GM12878 (cell line): Measurements from ENCODE around the gene SPARC. TPM values are rescaled to one million over a fixed set of nuclear protein-coding genes. Genes with fewer than 3 reads are reported as not detected.
A peak's percentile ranks its signal among the peaks of the same experiment; 100 is the strongest.

Source experiments
- BHLHE40 ChIP-seq, 2 experiments: fragments of 450-650 bp in 1 of 2; IDR thresholded peaks; 2 replicates each; pipeline ENCODE4 v1.6.1; 2011 to 2017; ENCODE audit warnings: low read depth in 2 of 2, borderline replicate concordance in 1 of 2, improper control_type of control experiment in 1 of 2, low read length in 1 of 2, mild to moderate bottlenecking in 1 of 2
- BMI1 ChIP-seq: fragments of 450-650 bp; IDR thresholded peaks from 2 replicates; pipeline ENCODE4 v1.6.1; 2016; ENCODE audit warnings: mild to moderate bottlenecking, moderate library complexity, borderline replicate concordance
- CBFB ChIP-seq: IDR thresholded peaks from 2 replicates; pipeline ENCODE4 v1.6.1; 2016; ENCODE audit warnings: antibody characterized with exemption, low read depth
- GATAD2B ChIP-seq: fragments of 450-650 bp; conservative IDR thresholded peaks from 2 replicates; pipeline ENCODE4 v1.6.1; 2017; ENCODE audit warnings: low read depth, mild to moderate bottlenecking, moderate library complexity
- IKZF1 ChIP-seq: fragments of 450-650 bp; conservative IDR thresholded peaks from 2 replicates; pipeline ENCODE4 v1.6.1; 2017; ENCODE audit warnings: antibody characterized with exemption, mild to moderate bottlenecking
- JUND ChIP-seq: IDR thresholded peaks from 2 replicates; pipeline ENCODE4 v1.6.1; 2012; ENCODE audit warnings: low read depth, mild to moderate bottlenecking, low read length, improper control_type of control experiment, moderate library complexity
- LARP7 ChIP-seq: fragments of 450-650 bp; IDR thresholded peaks from 2 replicates; pipeline ENCODE4 v1.6.1; 2017; ENCODE audit warnings: mild to moderate bottlenecking
- PML ChIP-seq: IDR thresholded peaks from 2 replicates; pipeline ENCODE4 v1.6.1; 2012; ENCODE audit warnings: low read length, inconsistent platforms
- SIX5 ChIP-seq: IDR thresholded peaks from 2 replicates; pipeline ENCODE4 v1.6.1; 2011; ENCODE audit warnings: mild to moderate bottlenecking, low read depth, low read length, moderate library complexity; ENCODE audit not compliant: severe bottlenecking
- SMAD5 ChIP-seq: IDR thresholded peaks from 2 replicates; pipeline ENCODE4 v1.6.1; 2016; ENCODE audit warnings: antibody characterized with exemption, low read depth
- TCF3 ChIP-seq: IDR thresholded peaks from 2 replicates; pipeline ENCODE4 v1.6.1; 2012; ENCODE audit warnings: low read depth, mild to moderate bottlenecking, low read length, borderline replicate concordance; ENCODE audit not compliant: insufficient read depth
- ZNF207 ChIP-seq: fragments of 450-650 bp; IDR thresholded peaks from 2 replicates; pipeline ENCODE4 v1.6.1; 2014; ENCODE audit warnings: antibody characterized with exemption, mild to moderate bottlenecking, borderline replicate concordance
- ZNF217 ChIP-seq: fragments of 450-650 bp; IDR thresholded peaks from 2 replicates; pipeline ENCODE4 v1.6.1; 2017; ENCODE audit warnings: antibody characterized with exemption, mild to moderate bottlenecking
- ZNF622 ChIP-seq: fragments of 450-650 bp; IDR thresholded peaks from 2 replicates; pipeline ENCODE4 v1.6.1; 2017; ENCODE audit warnings: mild to moderate bottlenecking, inconsistent platforms
- polyA plus RNA-seq, 11 experiments: library from polyadenylated mRNA; depleted of rRNA in 4 of 11; unstranded in 6 of 11; stranded (reverse) in 5 of 11; fragments of >200 nt; fragmentation: Nextera tagmentation in 4 of 11; fragmentation: Illumina TruSeq in 1 of 11; extraction: Ambion mirVana in 4 of 11; extraction: Trizol in 1 of 11; gene quantifications; 1 replicate in 1 of 11; 2 replicates in 10 of 11; pipeline versions ENCODE4 v1.2.1 to v1.2.3, GENCODE V29; 2011 to 2016; ENCODE audit warnings: inconsistent platforms in 2 of 11, missing spikeins in 2 of 11, low read depth in 1 of 11
- total RNA-seq, 4 experiments: library from RNA; depleted of rRNA in 3 of 4; stranded (reverse); fragments of >200 nt in 3 of 4; fragmentation: Illumina TruSeq in 1 of 4; extraction: Trizol in 1 of 4; gene quantifications; 2 replicates each; pipeline versions ENCODE4 v1.2.1 to v1.2.3, GENCODE V29; 2013 to 2021
- TF ChIP-seq, protein P1 (sequence below): fragments of 150-350 bp; IDR thresholded peaks from 2 replicates; pipeline ENCODE4 v1.6.1; 2016; ENCODE audit warnings: low read depth, low read length
- TF ChIP-seq, protein P2 (sequence below): IDR thresholded peaks from 2 replicates; pipeline ENCODE4 v1.6.1; 2012; ENCODE audit warnings: low read depth, low read length, improper control_type of control experiment
- TF ChIP-seq, protein P3 (sequence below): fragments of 450-650 bp; IDR thresholded peaks from 2 replicates; pipeline ENCODE4 v1.6.1; 2017; ENCODE audit warnings: mild to moderate bottlenecking, moderate library complexity
- TF ChIP-seq, protein P4 (sequence below): IDR thresholded peaks from 2 replicates; pipeline ENCODE4 v1.6.1; 2012; ENCODE audit warnings: low read length, inconsistent platforms

SPARC gene
- total and polyA plus RNA-seq, 10 of the 15 experiments (the other 5 are each of a cell fraction or from before 2014, with no cell fraction given), result 29.6 to 154 (median 57.0) TPM

GRCh38 chr5:151661968-151662732 is 24.6 kb downstream of the SPARC start (continued):
- TF ChIP-seq, protein P1, sequence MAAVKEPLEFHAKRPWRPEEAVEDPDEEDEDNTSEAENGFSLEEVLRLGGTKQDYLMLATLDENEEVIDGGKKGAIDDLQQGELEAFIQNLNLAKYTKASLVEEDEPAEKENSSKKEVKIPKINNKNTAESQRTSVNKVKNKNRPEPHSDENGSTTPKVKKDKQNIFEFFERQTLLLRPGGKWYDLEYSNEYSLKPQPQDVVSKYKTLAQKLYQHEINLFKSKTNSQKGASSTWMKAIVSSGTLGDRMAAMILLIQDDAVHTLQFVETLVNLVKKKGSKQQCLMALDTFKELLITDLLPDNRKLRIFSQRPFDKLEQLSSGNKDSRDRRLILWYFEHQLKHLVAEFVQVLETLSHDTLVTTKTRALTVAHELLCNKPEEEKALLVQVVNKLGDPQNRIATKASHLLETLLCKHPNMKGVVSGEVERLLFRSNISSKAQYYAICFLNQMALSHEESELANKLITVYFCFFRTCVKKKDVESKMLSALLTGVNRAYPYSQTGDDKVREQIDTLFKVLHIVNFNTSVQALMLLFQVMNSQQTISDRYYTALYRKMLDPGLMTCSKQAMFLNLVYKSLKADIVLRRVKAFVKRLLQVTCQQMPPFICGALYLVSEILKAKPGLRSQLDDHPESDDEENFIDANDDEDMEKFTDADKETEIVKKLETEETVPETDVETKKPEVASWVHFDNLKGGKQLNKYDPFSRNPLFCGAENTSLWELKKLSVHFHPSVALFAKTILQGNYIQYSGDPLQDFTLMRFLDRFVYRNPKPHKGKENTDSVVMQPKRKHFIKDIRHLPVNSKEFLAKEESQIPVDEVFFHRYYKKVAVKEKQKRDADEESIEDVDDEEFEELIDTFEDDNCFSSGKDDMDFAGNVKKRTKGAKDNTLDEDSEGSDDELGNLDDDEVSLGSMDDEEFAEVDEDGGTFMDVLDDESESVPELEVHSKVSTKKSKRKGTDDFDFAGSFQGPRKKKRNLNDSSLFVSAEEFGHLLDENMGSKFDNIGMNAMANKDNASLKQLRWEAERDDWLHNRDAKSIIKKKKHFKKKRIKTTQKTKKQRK, result no peak
- TF ChIP-seq JUND, result no peak
- no peak for TF ChIP-seq ZNF217
- no peak for TF ChIP-seq ZNF622
- no peak for TF ChIP-seq TCF3
- TF ChIP-seq SIX5, result no peak
- TF ChIP-seq, protein P2, sequence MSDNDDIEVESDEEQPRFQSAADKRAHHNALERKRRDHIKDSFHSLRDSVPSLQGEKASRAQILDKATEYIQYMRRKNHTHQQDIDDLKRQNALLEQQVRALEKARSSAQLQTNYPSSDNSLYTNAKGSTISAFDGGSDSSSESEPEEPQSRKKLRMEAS, result peak; percentile 60; the same call in 1 of the 2 replicates
- TF ChIP-seq GATAD2B, result no peak
- TF ChIP-seq, protein P3, sequence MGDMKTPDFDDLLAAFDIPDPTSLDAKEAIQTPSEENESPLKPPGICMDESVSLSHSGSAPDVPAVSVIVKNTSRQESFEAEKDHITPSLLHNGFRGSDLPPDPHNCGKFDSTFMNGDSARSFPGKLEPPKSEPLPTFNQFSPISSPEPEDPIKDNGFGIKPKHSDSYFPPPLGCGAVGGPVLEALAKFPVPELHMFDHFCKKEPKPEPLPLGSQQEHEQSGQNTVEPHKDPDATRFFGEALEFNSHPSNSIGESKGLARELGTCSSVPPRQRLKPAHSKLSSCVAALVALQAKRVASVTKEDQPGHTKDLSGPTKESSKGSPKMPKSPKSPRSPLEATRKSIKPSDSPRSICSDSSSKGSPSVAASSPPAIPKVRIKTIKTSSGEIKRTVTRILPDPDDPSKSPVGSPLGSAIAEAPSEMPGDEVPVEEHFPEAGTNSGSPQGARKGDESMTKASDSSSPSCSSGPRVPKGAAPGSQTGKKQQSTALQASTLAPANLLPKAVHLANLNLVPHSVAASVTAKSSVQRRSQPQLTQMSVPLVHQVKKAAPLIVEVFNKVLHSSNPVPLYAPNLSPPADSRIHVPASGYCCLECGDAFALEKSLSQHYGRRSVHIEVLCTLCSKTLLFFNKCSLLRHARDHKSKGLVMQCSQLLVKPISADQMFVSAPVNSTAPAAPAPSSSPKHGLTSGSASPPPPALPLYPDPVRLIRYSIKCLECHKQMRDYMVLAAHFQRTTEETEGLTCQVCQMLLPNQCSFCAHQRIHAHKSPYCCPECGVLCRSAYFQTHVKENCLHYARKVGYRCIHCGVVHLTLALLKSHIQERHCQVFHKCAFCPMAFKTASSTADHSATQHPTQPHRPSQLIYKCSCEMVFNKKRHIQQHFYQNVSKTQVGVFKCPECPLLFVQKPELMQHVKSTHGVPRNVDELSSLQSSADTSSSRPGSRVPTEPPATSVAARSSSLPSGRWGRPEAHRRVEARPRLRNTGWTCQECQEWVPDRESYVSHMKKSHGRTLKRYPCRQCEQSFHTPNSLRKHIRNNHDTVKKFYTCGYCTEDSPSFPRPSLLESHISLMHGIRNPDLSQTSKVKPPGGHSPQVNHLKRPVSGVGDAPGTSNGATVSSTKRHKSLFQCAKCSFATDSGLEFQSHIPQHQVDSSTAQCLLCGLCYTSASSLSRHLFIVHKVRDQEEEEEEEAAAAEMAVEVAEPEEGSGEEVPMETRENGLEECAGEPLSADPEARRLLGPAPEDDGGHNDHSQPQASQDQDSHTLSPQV, result no peak
- no peak for TF ChIP-seq CBFB
- TF ChIP-seq, protein P4, sequence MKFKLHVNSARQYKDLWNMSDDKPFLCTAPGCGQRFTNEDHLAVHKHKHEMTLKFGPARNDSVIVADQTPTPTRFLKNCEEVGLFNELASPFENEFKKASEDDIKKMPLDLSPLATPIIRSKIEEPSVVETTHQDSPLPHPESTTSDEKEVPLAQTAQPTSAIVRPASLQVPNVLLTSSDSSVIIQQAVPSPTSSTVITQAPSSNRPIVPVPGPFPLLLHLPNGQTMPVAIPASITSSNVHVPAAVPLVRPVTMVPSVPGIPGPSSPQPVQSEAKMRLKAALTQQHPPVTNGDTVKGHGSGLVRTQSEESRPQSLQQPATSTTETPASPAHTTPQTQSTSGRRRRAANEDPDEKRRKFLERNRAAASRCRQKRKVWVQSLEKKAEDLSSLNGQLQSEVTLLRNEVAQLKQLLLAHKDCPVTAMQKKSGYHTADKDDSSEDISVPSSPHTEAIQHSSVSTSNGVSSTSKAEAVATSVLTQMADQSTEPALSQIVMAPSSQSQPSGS, result peak; percentile 74
- no peak for TF ChIP-seq SMAD5
- no peak for TF ChIP-seq BMI1
- TF ChIP-seq ZNF207, result no peak
- no peak for TF ChIP-seq LARP7
- TF ChIP-seq BHLHE40 (IDR thresholded peaks at IDR 0.05; ENCODE audit: borderline replicate concordance in 1 of 2, low read depth in 2 of 2, low read length in 1 of 2), result peak; percentile 30 to 52; a peak in 1 of 4 replicates
- TF ChIP-seq PML, result peak; percentile 30; the same call in 1 of the 2 replicates
- no peak for TF ChIP-seq IKZF1
